Dermis microvascular lymphatic vessel endothelial cell (primary cell): ENCODE measurements around the gene LCP2. TPM values are rescaled to one million over a fixed set of nuclear protein-coding genes. Genes with fewer than 3 reads are reported as not detected.

Experiments used
- DNase-seq, 2 donors: peaks; one replicate each; pipeline versions ENCODE4 v3.0.0 to v3.0.0-alpha.2; 2010; ENCODE audit warnings: low read depth in 2 of 2
- total RNA-seq: library from RNA; depleted of rRNA; stranded (reverse); fragments of >200 nt; gene quantifications from 2 replicates; pipeline ENCODE4 v1.2.1, GENCODE V29; 2014

Gene LCP2
- total RNA-seq, 1 donor from 2014 or later: 0.26 TPM

GRCh38 chr5:170315154-170315553 is 17.6 kb upstream of the LCP2 start:
- DNase-seq: peak; percentile 24 to 36

- no peak for DNase-seq
These were observed 17.0 kb upstream of the LCP2 start for GRCh38 chr5:170314541-170315095.

- DNase-seq: no peak
These were observed 16.2 kb upstream of the LCP2 start for GRCh38 chr5:170313816-170314215.

GRCh38 chr5:170313344-170313743 is 15.8 kb upstream of the LCP2 start:
- no peak for DNase-seq

GRCh38 chr5:170312666-170313065 is 15.1 kb upstream of the LCP2 start:
- peak in 1 of 2 donors; percentile 33 for DNase-seq

GRCh38 chr5:170312301-170312595 is 14.7 kb upstream of the LCP2 start:
- no peak for DNase-seq

GRCh38 chr5:170311511-170312300 is 14.1 kb upstream of the LCP2 start:
- DNase-seq: no peak

- DNase-seq: no peak
These were observed 12.8 kb upstream of the LCP2 start for GRCh38 chr5:170310256-170310926.

GRCh38 chr5:170308686-170309085 is 11.1 kb upstream of the LCP2 start:
- DNase-seq: no peak

GRCh38 chr5:170307575-170308465 is 10.2 kb upstream of the LCP2 start:
- peak; percentile 40 to 61 for DNase-seq

- DNase-seq: peak in 1 of 2 donors; percentile 6
These were observed 8.8 kb upstream of the LCP2 start for GRCh38 chr5:170306381-170306831.

GRCh38 chr5:170305646-170306025 is 8.1 kb upstream of the LCP2 start:
- DNase-seq: no peak

- no peak for DNase-seq
These were observed 7.6 kb upstream of the LCP2 start for GRCh38 chr5:170305016-170305645.

- no peak for DNase-seq
These were observed 6.0 kb upstream of the LCP2 start for GRCh38 chr5:170303549-170303948.

- no peak for DNase-seq
These were observed 5.3 kb upstream of the LCP2 start for GRCh38 chr5:170302653-170303501.

- no peak for DNase-seq
These were observed 4.5 kb upstream of the LCP2 start for GRCh38 chr5:170301981-170302652.

GRCh38 chr5:170301149-170301548 is 3.6 kb upstream of the LCP2 start:
- DNase-seq: no peak

- no peak for DNase-seq
These were observed 2.9 kb upstream of the LCP2 start for GRCh38 chr5:170300361-170301013.

- DNase-seq: no peak
These were observed 515 bp downstream of the LCP2 start for GRCh38 chr5:170296935-170297588.
